Stomach (tissue), 9 donors: ENCODE measurements around the gene BROX. TPM values are rescaled to one million over a fixed set of nuclear protein-coding genes. Genes with fewer than 3 reads are reported as not detected.

ENCODE experiments used
- DNase-seq, 2 donors: peaks; one replicate each; pipeline versions ENCODE4 v3.0.0 to v3.0.0-alpha.2; 2013 to 2019
- H3K27ac ChIP-seq, 5 donors: fragments of 200-600 bp in 4 of 5; sonication (generic) in 4 of 5; one replicate each; pipeline ENCODE4 v1.5.1; 2013 to 2019; ENCODE audit warnings: mild to moderate bottlenecking in 1 of 5, moderate library complexity in 1 of 5
- H3K27me3 ChIP-seq, 3 donors: fragments of 200-600 bp; sonication (generic); one replicate each; pipeline ENCODE4 v1.5.1; 2017 to 2019; ENCODE audit warnings: mixed run types in 1 of 3
- H3K36me3 ChIP-seq, 4 donors: fragments of 200-600 bp; sonication (generic); 1 replicate in 3 of 4; 2 replicates in 1 of 4; pipeline ENCODE4 v1.5.1; 2016 to 2019
- H3K4me1 ChIP-seq, 4 donors: fragments of 200-600 bp; sonication (generic); one replicate each; pipeline ENCODE4 v1.5.1; 2016 to 2019
- H3K4me3 ChIP-seq, 4 donors: fragments of 200-600 bp; sonication (generic) in 3 of 4; one replicate each; pipeline ENCODE4 v1.5.1; 2016 to 2019; ENCODE audit warnings: mild to moderate bottlenecking in 1 of 4
- H3K9me3 ChIP-seq, 4 donors: fragments of 200-600 bp; sonication (generic); one replicate each; pipeline ENCODE4 v1.5.1; 2016 to 2019
- CTCF ChIP-seq, 7 experiments: fragments of 450-650 bp in 4 of 7; fragments of 200-600 bp in 3 of 7; sonication (generic) in 3 of 7; IDR thresholded peaks; one replicate each; pipeline ENCODE4 v1.5.1; 2016 to 2019; ENCODE audit warnings: antibody characterized with exemption in 7 of 7, control low read depth in 2 of 7, mild to moderate bottlenecking in 1 of 7
- EP300 ChIP-seq: sonication (generic); formaldehyde crosslinking; IDR thresholded peaks from one replicate; pipeline ENCODE4 v1.6.1; 2017; ENCODE audit warnings: antibody characterized with exemption
- POLR2A ChIP-seq, 4 donors: fragments of 450-650 bp; IDR thresholded peaks; one replicate each; pipeline ENCODE4 v1.6.1; 2016; ENCODE audit warnings: antibody characterized with exemption in 4 of 4, control low read depth in 2 of 4, mild to moderate bottlenecking in 1 of 4, moderate library complexity in 1 of 4
- POLR2AphosphoS5 ChIP-seq, 3 donors: sonication (generic); formaldehyde crosslinking; IDR thresholded peaks; one replicate each; pipeline ENCODE4 v1.6.1; 2016; ENCODE audit warnings: antibody characterized with exemption in 3 of 3
- WGBS, 5 donors: extraction: QIAGEN DNeasy Blood & Tissue Kit in 3 of 5; methylation state at CpG; one replicate each; pipeline versions ENCODE4 v1.1.5 to v1.1.7; 2013 to 2018; 5-methylcytosine and 5-hydroxymethylcytosine counted together
- intact Hi-C: fragments of 100-400 bp; cut with DNase I; formaldehyde crosslinking; loops from one replicate; pipeline ENCODE4 v1.15.1; 2023; ENCODE audit warnings: low total_unique reads
- polyA plus RNA-seq, 3 donors: library from polyadenylated mRNA; stranded (reverse); fragments of 200-250 nt; gene quantifications; one replicate each; pipeline ENCODE4 v1.2.3, GENCODE V29; 2013
- total RNA-seq, 5 donors: library from RNA; depleted of rRNA; stranded (reverse); fragments of >200 nt; gene quantifications; one replicate each; pipeline versions ENCODE4 v1.1.0 to v1.2.3, GENCODE V29; 2014 to 2016
- donor health status: healthy with polysubstance abuse.
- donor health status: Bipolar disorder and iron deficiency.
- donor health status: healthy.

The BROX gene
- total and polyA plus RNA-seq, 8 donors, result 4.3 to 57.3 (median 17.4) TPM

DNA sequence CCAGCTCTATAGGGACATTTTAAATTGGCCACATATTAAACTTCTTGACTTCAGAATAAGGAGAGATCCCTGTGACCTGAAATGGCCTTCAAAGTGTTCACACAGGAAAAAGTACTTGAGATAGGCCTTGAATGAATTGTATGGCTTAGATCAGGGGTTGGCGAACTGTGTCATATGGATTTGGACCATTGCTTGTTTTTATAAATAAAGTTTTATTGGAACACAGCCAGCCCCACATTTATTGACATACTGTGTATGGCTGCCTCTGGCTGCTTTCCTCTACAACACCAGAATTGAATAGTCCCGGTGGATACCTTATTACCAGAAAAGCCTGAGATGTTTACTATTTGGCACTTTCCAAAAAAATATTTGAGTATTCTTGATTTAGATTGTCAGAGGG, 4.0 kb downstream of the BROX start:
- H3K27ac ChIP-seq, result no peak overlapping the region
- H3K36me3 ChIP-seq, result peaks cover 14 to 66% (median 63%) of the 10 kb centered on the region in 4 donors
- TF ChIP-seq EP300 (no peak), CTCF (IDR thresholded peaks at IDR 0.05) (no peak), POLR2A (IDR thresholded peaks at IDR 0.05) (no peak), POLR2AphosphoS5 (IDR thresholded peaks at IDR 0.05) (no peak)
- intact Hi-C loops, result no loop called here
- no peak overlapping the region for H3K4me3 ChIP-seq
- no peak for DNase-seq
- peaks cover 0 to 25% (median 14%) of the 10 kb centered on the region in 4 donors for H3K4me1 ChIP-seq
- H3K9me3 ChIP-seq, result no peaks in the 10 kb centered on the region
- WGBS, 5 donors, result 88 to 100% (median 98%) methylated on average over 2 of the region's 2 CpGs
- no peaks in the 10 kb centered on the region for H3K27me3 ChIP-seq

DNA sequence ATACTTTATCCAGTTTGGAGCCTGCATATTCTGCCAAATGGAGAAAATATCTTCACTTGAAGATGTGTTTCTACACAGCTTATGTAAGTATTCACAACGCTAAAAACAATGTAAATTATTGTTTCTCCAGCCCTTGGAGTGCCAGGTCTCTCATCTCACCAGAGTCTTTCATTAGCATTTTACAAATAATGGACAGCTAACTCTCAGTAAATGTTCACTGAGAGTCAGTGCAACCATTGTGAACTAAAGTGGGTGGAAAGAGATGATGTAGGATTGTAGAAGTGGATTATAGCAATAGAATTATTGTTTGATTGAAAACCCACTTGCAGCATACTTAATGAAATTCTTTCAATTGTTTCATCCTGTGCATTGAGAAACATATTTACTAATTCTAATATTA, 16.4 kb downstream of the BROX start:
- Histone ChIP-seq H3K36me3 (peaks cover 67 to 100% (median 100%) of the 10 kb centered on the region in 4 donors), H3K4me3 (no peak overlapping the region), H3K4me1 (no peaks in the 10 kb centered on the region), H3K9me3 (no peaks in the 10 kb centered on the region), H3K27ac (no peak overlapping the region), H3K27me3 (no peaks in the 10 kb centered on the region)
- 81 to 88% (median 84%) methylated on average over 1 of the region's 1 CpG for WGBS, 5 donors
- TF ChIP-seq EP300 (no peak), POLR2AphosphoS5 (IDR thresholded peaks at IDR 0.05) (no peak), CTCF (IDR thresholded peaks at IDR 0.05) (no peak), POLR2A (IDR thresholded peaks at IDR 0.05) (no peak)
- DNase-seq, result no peak
- intact Hi-C loops, result no loop called here

DNA sequence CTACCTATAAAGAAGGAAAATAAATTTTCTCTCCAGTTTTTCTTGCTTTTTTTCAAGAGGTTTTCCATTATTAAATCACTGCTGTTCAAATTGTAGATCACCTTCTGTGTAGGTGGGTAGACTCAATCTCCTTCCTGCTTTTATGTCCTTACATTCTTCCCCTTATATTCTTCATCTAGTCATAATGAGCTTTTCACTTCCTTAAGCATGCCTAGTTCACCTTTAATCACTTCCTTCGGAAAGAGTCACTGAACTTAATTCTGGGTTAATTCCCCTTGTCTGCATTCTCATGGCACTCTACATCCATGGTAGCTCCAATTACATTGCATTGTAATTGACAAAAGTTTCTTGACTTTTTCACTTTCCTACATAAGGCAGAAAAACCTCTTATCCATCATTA, 18.5 kb downstream of the BROX start:
- Histone ChIP-seq H3K36me3 (peaks cover 61 to 99% (median 99%) of the 10 kb centered on the region in 4 donors), H3K27ac (no peak overlapping the region), H3K4me3 (no peak overlapping the region), H3K27me3 (no peaks in the 10 kb centered on the region), H3K9me3 (no peaks in the 10 kb centered on the region), H3K4me1 (peaks cover 0 to 5% (median 1%) of the 10 kb centered on the region in 4 donors)
- 78 to 93% (median 88%) methylated on average over 1 of the region's 1 CpG for WGBS, 5 donors
- intact Hi-C loops, result no loop called here
- no peak for DNase-seq
- TF ChIP-seq CTCF (IDR thresholded peaks at IDR 0.05), result no peak
- no peak for TF ChIP-seq EP300
- TF ChIP-seq POLR2A (IDR thresholded peaks at IDR 0.05), result no peak
- TF ChIP-seq POLR2AphosphoS5 (IDR thresholded peaks at IDR 0.05), result no peak

- H3K9me3 ChIP-seq, result no peaks in the 10 kb centered on the region
- no peaks in the 10 kb centered on the region for H3K27me3 ChIP-seq
- DNase-seq, result no peak
- whole genome bisulfite sequencing, 5 donors, result 86 to 95% (median 89%) methylated on average over 3 of the region's 3 CpGs
- peak overlapping the region in 1 of 5 donors; percentile 38 for H3K27ac ChIP-seq
- TF ChIP-seq EP300, result no peak
- no peak for TF ChIP-seq POLR2A (IDR thresholded peaks at IDR 0.05)
- TF ChIP-seq CTCF (IDR thresholded peaks at IDR 0.05), result no peak
- no peak for TF ChIP-seq POLR2AphosphoS5 (IDR thresholded peaks at IDR 0.05)
- no peak overlapping the region for H3K4me3 ChIP-seq
- intact Hi-C loops, result no loop called here
- H3K36me3 ChIP-seq, result peaks cover 47 to 97% (median 87%) of the 10 kb centered on the region in 4 donors
- peaks cover 0 to 14% (median 5%) of the 10 kb centered on the region in 4 donors for H3K4me1 ChIP-seq
Observed at GRCh38 chr1:222732216-222733159, 20.1 kb downstream of the BROX start.
